K562 (cell line): ENCODE data around the gene PTOV1. TPM values are rescaled to one million over a fixed set of nuclear protein-coding genes. Genes with fewer than 3 reads are reported as not detected.

Experiments
- ATAC-seq: fragments of 200-7000 bp; cut with Tn5 transposase; 3 replicates; pipeline ENCODE4 v1.9.1; 2020; ENCODE audit warnings: moderate library complexity
- BruUV-seq: library from RNA; stranded (reverse); fragments of 400-500 nt; replicated peaks from 2 replicates; lab custom pipeline; 2021; lab: Mats Ljungman, UMichigan
- CTCF ChIA-PET: fragments of 300-600 bp; formaldehyde crosslinking; extraction: SDS; loops from one replicate; lab custom pipeline; 2021; ENCODE audit warnings: low intra/inter-chr PET ratio; lab: Yijun Ruan, JAX
- POLR2A ChIA-PET: fragments of 300-600, 350-650 bp; sonication (Branson Sonifier 250); formaldehyde crosslinking; extraction: SDS; loops from one replicate; lab custom pipeline; 2021; ENCODE audit warnings: antibody characterized with exemption, inconsistent platforms; lab: Yijun Ruan, JAX
- DNase-seq, 4 experiments: peaks; one replicate each; pipeline versions ENCODE4 v3.0.0 to v3.0.0-alpha.2; 2011 to 2018; ENCODE audit warnings: low spot score in 3 of 4, mixed read lengths in 3 of 4; ENCODE audit errors: extremely low read depth in 1 of 4
- FAIRE-seq: peaks from 2 replicates; lab custom pipeline; 2011; peaks lifted over from hg19 to GRCh38; lab: Jason Lieb, UNC
- H2AFZ ChIP-seq: 2 replicates; pipeline ENCODE4 v1.6.0; 2011; ENCODE audit warnings: low read depth, low read length, control low read depth, inconsistent platforms
- H3K27ac ChIP-seq: fragments of 200-600 bp; 3 replicates; pipeline ENCODE4 v1.8.0; 2011; ENCODE audit warnings: low read depth, mild to moderate bottlenecking, control low read depth, inconsistent platforms, low read length, moderate library complexity, mixed read lengths; ENCODE audit errors: extremely low read depth
- H3K27me3 ChIP-seq, 2 experiments: fragments of 300-600 bp in 1 of 2; 2 replicates in 1 of 2; 3 replicates in 1 of 2; pipeline versions ENCODE4 v1.6.0 to v1.8.0; 2011; ENCODE audit warnings: inconsistent platforms in 2 of 2, low read length in 2 of 2, mild to moderate bottlenecking in 1 of 2, mixed read lengths in 1 of 2, moderate library complexity in 1 of 2; ENCODE audit not compliant: control insufficient read depth in 2 of 2, insufficient read depth in 2 of 2
- H3K36me3 ChIP-seq: fragments of 300-600 bp; 3 replicates; pipeline ENCODE4 v1.8.0; 2011; ENCODE audit warnings: mild to moderate bottlenecking, low read length, inconsistent platforms; ENCODE audit not compliant: control insufficient read depth, insufficient read depth
- H3K4me1 ChIP-seq, 2 experiments: fragments of 200-600 bp in 1 of 2; replicated peaks in 1 of 2; 2 replicates in 1 of 2; 3 replicates in 1 of 2; pipeline versions ENCODE4 v1.5.1 to v1.8.0; 2011; ENCODE audit warnings: inconsistent platforms in 2 of 2, low read length in 2 of 2, mild to moderate bottlenecking in 1 of 2, mixed read lengths in 1 of 2, moderate library complexity in 1 of 2; ENCODE audit not compliant: control insufficient read depth in 2 of 2, insufficient read depth in 2 of 2
- H3K4me2 ChIP-seq: 2 replicates; pipeline ENCODE4 v1.6.1; 2011; ENCODE audit warnings: low read length, control low read depth, inconsistent platforms, mixed read lengths; ENCODE audit not compliant: insufficient read depth
- H3K4me3 ChIP-seq: fragments of 200-600 bp; sonication (generic), shearing (Covaris generic); 2 replicates; pipeline ENCODE4 v1.5.1; 2016; ENCODE audit warnings: control low read depth, inconsistent platforms
- H3K79me2 ChIP-seq: fragments of 200-600 bp; 3 replicates; pipeline ENCODE4 v1.8.0; 2011; ENCODE audit warnings: low read length, inconsistent platforms; ENCODE audit not compliant: control insufficient read depth, insufficient read depth
- H3K9ac ChIP-seq, 2 experiments: 2 replicates each; pipeline versions ENCODE4 v1.6.0 to v1.6.1; 2011; ENCODE audit warnings: low read depth in 2 of 2, low read length in 2 of 2, control low read depth in 1 of 2, inconsistent platforms in 1 of 2, mild to moderate bottlenecking in 1 of 2, mixed read lengths in 1 of 2; ENCODE audit not compliant: insufficient read depth in 1 of 2
- H3K9me1 ChIP-seq: one replicate; pipeline ENCODE4 v1.6.0; 2011; ENCODE audit warnings: inconsistent platforms, mild to moderate bottlenecking, low read length, moderate library complexity; ENCODE audit not compliant: control insufficient read depth, insufficient read depth
- H3K9me3 ChIP-seq: replicated peaks from 2 replicates; pipeline ENCODE4 v1.5.1; 2011; ENCODE audit warnings: low read depth, low read length, inconsistent platforms; ENCODE audit not compliant: control insufficient read depth, insufficient read depth
- H4K20me1 ChIP-seq: replicated peaks from 2 replicates; pipeline ENCODE4 v1.6.1; 2011; ENCODE audit warnings: low read length, inconsistent platforms, mixed read lengths; ENCODE audit not compliant: control insufficient read depth, insufficient read depth
- ATF1 ChIP-seq, 2 experiments: fragments of 450-650 bp in 1 of 2; IDR thresholded peaks; 2 replicates each; pipeline ENCODE4 v1.6.1; 2016; ENCODE audit warnings: missing compliant biosample characterization in 1 of 2, missing genetic modification characterization in 1 of 2
- ATF7 ChIP-seq: fragments of 450-650 bp; IDR thresholded peaks from 2 replicates; pipeline ENCODE4 v1.7.1; 2014; ENCODE audit warnings: mild to moderate bottlenecking, moderate library complexity
- JUND ChIP-seq, 2 experiments: IDR thresholded peaks; 2 replicates in 1 of 2; 3 replicates in 1 of 2; pipeline ENCODE4 v1.6.1; 2011; ENCODE audit warnings: borderline replicate concordance in 2 of 2, low read depth in 2 of 2, low read length in 2 of 2, improper control_type of control experiment in 1 of 2, missing biosample characterization in 1 of 2, missing genetic modification characterization in 1 of 2, missing genetic modification reagents in 1 of 2
- MEIS2 ChIP-seq: fragments of 450-650 bp; IDR thresholded peaks from 2 replicates; pipeline ENCODE4 v1.6.1; 2014; ENCODE audit warnings: mild to moderate bottlenecking; ENCODE audit not compliant: partially characterized antibody
- POLR2G ChIP-seq: fragments of 200-400 bp; formaldehyde crosslinking; IDR thresholded peaks from 2 replicates; pipeline ENCODE4 v1.6.1; 2017; ENCODE audit warnings: low read depth, mild to moderate bottlenecking, antibody characterized with exemption, low read length, moderate library complexity
- SPI1 ChIP-seq: IDR thresholded peaks from 2 replicates; pipeline ENCODE4 v1.6.1; 2011; ENCODE audit warnings: low read depth, low read length, control low read depth, borderline replicate concordance
- ZNF445 ChIP-seq: fragments of 250-450 bp; sonication (Bioruptor Pico); IDR thresholded peaks from 2 replicates; pipeline ENCODE4 v1.4.0; 2020; ENCODE audit warnings: low read depth, mild to moderate bottlenecking, moderate library complexity
- WGBS: fragments of 100-300 bp; shearing (Covaris generic); methylation state at CpG from one replicate; pipeline ENCODE4 v1.1.6; 2016; ENCODE audit warnings: low coverage, mixed read lengths; ENCODE audit not compliant: insufficient coverage; ENCODE audit errors: missing lambda C conversion rate; 5-methylcytosine and 5-hydroxymethylcytosine counted together
- in situ Hi-C: fragments of 300-500 bp; cut with MboI; formaldehyde crosslinking; loops from 4 replicates; pipeline ENCODE4 v1.15.0; 2018; ENCODE audit warnings: inconsistent platforms, mixed read lengths
- intact Hi-C: fragments of 100-400 bp; cut with micrococcal nuclease; formaldehyde crosslinking; loops from 2 replicates; pipeline ENCODE4 v1.14.2; 2022
- polyA plus RNA-seq, 8 experiments: library from polyadenylated mRNA; depleted of rRNA in 4 of 8; stranded (reverse) in 5 of 8; unstranded in 3 of 8; fragments of >200 nt; fragmentation: Nextera tagmentation in 2 of 8; fragmentation: Illumina TruSeq in 1 of 8; extraction: Ambion mirVana in 2 of 8; extraction: Trizol in 1 of 8; gene quantifications; 2 replicates each; pipeline versions ENCODE4 v1.2.1 to v1.2.3, GENCODE V29; 2011 to 2014; ENCODE audit warnings: inconsistent platforms in 1 of 8, missing spikeins in 1 of 8
- total RNA-seq, 7 experiments: library from RNA; depleted of rRNA in 6 of 7; stranded (reverse); fragments of >200 nt in 6 of 7; fragmentation: Illumina TruSeq in 2 of 7; extraction: Trizol in 2 of 7; gene quantifications; 2 replicates each; pipeline versions ENCODE4 v1.2.1 to v1.2.3, GENCODE V29; 2011 to 2021; ENCODE audit warnings: low replicate concordance in 1 of 7
- TF ChIP-seq, protein P1 (sequence below), 2 experiments: fragments of 450-650 bp in 1 of 2; sonication (generic) in 1 of 2; formaldehyde crosslinking in 1 of 2; IDR thresholded peaks in 1 of 2; conservative IDR thresholded peaks in 1 of 2; 2 replicates each; pipeline versions ENCODE4 v1.6.1 to v1.8.1; 2016 to 2023; ENCODE audit warnings: mild to moderate bottlenecking in 2 of 2, moderate library complexity in 2 of 2, inconsistent platforms in 1 of 2, missing genetic modification reagents in 1 of 2
- TF ChIP-seq, protein P2 (sequence below): sonication (generic); formaldehyde crosslinking; IDR thresholded peaks from 2 replicates; pipeline ENCODE4 v1.8.0; 2022; ENCODE audit warnings: mild to moderate bottlenecking, missing genetic modification reagents

Gene PTOV1
- total and polyA plus RNA-seq, 9 of the 15 experiments (the other 6 are each of a cell fraction or from before 2014, with no cell fraction given), result 4.9 to 169 (median 43.5) TPM

DNA sequence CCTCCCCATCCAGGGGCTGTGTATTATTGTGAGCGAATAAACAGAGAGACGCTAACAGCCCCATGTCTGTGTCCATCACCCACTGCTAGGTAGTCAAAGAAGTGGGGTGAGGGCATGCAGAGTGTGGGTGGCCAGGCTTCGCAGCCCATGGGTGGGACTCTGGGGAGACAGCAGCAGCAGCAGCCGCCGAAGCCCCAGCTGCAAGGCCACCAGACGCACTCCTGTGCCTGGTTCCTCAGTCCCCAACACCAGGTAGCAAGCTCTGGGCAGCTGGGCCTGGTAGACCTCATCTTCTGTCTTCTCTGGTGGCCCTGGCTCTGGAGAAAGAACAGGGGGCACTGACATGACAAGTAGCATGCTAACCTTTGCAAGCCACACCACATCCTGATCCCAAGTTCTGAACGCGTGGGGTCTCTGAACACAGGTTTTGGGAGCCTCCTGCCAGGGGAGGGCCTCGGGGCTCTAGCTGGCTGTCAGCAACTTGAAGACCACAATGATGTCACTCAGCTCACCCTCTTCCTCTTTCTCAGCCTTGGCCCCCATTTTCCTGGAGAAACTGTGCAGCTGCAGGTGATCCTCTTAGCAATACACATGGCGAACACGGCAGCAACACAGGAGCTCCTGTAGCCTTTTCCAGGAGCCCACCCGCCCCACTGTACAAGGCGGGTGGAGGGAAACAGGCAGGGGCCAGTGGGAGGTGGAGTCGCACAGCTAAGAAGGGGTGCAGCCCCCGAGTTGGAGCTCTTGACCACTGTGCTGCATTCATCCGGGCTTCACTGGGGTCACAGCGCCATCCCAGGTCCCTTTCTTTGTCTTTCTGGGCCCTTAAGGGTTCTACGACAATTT lies 43.7 kb upstream of the PTOV1 start:
- BruUV-seq, result no TSS peak
- H3K4me2 ChIP-seq, result no peak overlapping the region
- FAIRE-seq (no peak), DNase-seq (no peak), ATAC-seq (no peak)
- H3K79me2 ChIP-seq, result no peaks in the 10 kb centered on the region
- 75% methylated on average over 18 of the region's 18 CpGs for WGBS
- H3K9ac ChIP-seq, result peak overlapping the region in 1 of 2 experiments; percentile 84; a peak in 2 of 4 replicates
- H3K4me3 ChIP-seq, result no peak overlapping the region
- no peaks in the 10 kb centered on the region for H3K27me3 ChIP-seq
- in situ Hi-C loops, result no loop called here
- peaks cover 5% of the 10 kb centered on the region for H4K20me1 ChIP-seq
- TF ChIP-seq, protein P1, sequence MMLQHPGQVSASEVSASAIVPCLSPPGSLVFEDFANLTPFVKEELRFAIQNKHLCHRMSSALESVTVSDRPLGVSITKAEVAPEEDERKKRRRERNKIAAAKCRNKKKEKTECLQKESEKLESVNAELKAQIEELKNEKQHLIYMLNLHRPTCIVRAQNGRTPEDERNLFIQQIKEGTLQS (IDR thresholded peaks at IDR 0.05), result peak; percentile 23; the same call in 1 of the 2 replicates
- TF ChIP-seq, protein P1 (CRISPR knock-in tag; conservative IDR thresholded peaks at IDR 0.05), result no peak
- TF ChIP-seq, protein P2, sequence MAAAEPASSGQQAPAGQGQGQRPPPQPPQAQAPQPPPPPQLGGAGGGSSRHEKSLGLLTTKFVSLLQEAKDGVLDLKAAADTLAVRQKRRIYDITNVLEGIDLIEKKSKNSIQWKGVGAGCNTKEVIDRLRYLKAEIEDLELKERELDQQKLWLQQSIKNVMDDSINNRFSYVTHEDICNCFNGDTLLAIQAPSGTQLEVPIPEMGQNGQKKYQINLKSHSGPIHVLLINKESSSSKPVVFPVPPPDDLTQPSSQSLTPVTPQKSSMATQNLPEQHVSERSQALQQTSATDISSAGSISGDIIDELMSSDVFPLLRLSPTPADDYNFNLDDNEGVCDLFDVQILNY (CRISPR knock-in tag), result 0 out of 2 replicates have a peak, but pooled peaks have one; percentile 12
- no peak for TF ChIP-seq ZNF445
- TF ChIP-seq JUND (IDR thresholded peaks at IDR 0.05; ENCODE audit: borderline replicate concordance, low read depth, low read length), result no peak
- TF ChIP-seq JUND (tag; IDR thresholded peaks at IDR 0.05; ENCODE audit: borderline replicate concordance, low read depth, low read length), result peak; percentile 53; the same call in 1 of the 3 replicates
- peak; percentile 54 for TF ChIP-seq MEIS2
- no peak for TF ChIP-seq ATF1 (CRISPR knock-in tag; IDR thresholded peaks at IDR 0.05)
- TF ChIP-seq ATF1 (tag; IDR thresholded peaks at IDR 0.05), result no peak
- TF ChIP-seq ATF7, result peak; percentile 34; the same call in 1 of the 2 replicates
- TF ChIP-seq SPI1, result peak; percentile 94
- 0 out of 2 replicates have a peak, but pooled peaks have one; percentile 51 for TF ChIP-seq POLR2G
- H3K4me1 ChIP-seq, result peaks cover 25 to 58% of the 10 kb centered on the region in 2 experiments
- no peaks in the 10 kb centered on the region for H3K9me1 ChIP-seq
- no peak overlapping the region for H2AFZ ChIP-seq
- H3K9me3 ChIP-seq, result no peaks in the 10 kb centered on the region
- H3K36me3 ChIP-seq, result peaks cover 57% of the 10 kb centered on the region
- intact Hi-C loops, result loop anchor here (5.0 kb wide), 1 partner anchor 40 kb away; the partner anchor contains the start of gene AP2A1
- CTCF ChIA-PET, result no interaction called here
- POLR2A ChIA-PET, result interaction anchor here (0.6 to 1.2 kb wide), 3 partner anchors 21 to 131 kb away, joined by 3 read pairs; partner anchors contain the start of gene PTOV1
- peak overlapping the region; percentile 10; the same call in 1 of the 3 replicates for H3K27ac ChIP-seq
